Parathyroid adenoma (tissue), 2 donors: ENCODE data around the gene SLC35A1.

Experiments used
- H2AFZ ChIP-seq: fragments of 300-600 bp; sonication (generic); one replicate; pipeline ENCODE4 v1.7.0; 2017; ENCODE audit warnings: antibody characterized with exemption, mild to moderate bottlenecking
- H3K27ac ChIP-seq: fragments of 300-600 bp; sonication (generic); one replicate; pipeline ENCODE4 v1.7.0; 2017
- H3K27me3 ChIP-seq: fragments of 300-600 bp; sonication (generic); one replicate; pipeline ENCODE4 v1.7.0; 2017; ENCODE audit warnings: low read length; ENCODE audit not compliant: control insufficient read depth, insufficient read depth
- H3K36me3 ChIP-seq: fragments of 300-600 bp; sonication (generic); one replicate; pipeline ENCODE4 v1.7.0; 2017; ENCODE audit warnings: low read length; ENCODE audit not compliant: control insufficient read depth, insufficient read depth
- H3K4me1 ChIP-seq: fragments of 300-600 bp; sonication (generic); one replicate; pipeline ENCODE4 v1.7.0; 2017; ENCODE audit warnings: control low read depth
- H3K4me2 ChIP-seq: fragments of 300-600 bp; sonication (generic); one replicate; pipeline ENCODE4 v1.7.0; 2017; ENCODE audit warnings: low read length
- H3K4me3 ChIP-seq: fragments of 300-600 bp; sonication (generic); one replicate; pipeline ENCODE4 v1.7.0; 2017; ENCODE audit warnings: low read depth, low read length
- H3K79me2 ChIP-seq: fragments of 300-600 bp; sonication (generic); one replicate; pipeline ENCODE4 v1.7.0; 2017; ENCODE audit warnings: control low read depth
- H3K9ac ChIP-seq: fragments of 300-600 bp; sonication (generic); one replicate; pipeline ENCODE4 v1.7.0; 2017; ENCODE audit warnings: mild to moderate bottlenecking
- H3K9me3 ChIP-seq: fragments of 300-600 bp; sonication (generic); one replicate; pipeline ENCODE4 v1.7.0; 2017; ENCODE audit warnings: low read length; ENCODE audit not compliant: control insufficient read depth
- CTCF ChIP-seq: fragments of 300-600 bp; sonication (generic); IDR thresholded peaks from one replicate; pipeline ENCODE4 v1.7.0; 2017; ENCODE audit warnings: antibody characterized with exemption, mild to moderate bottlenecking
- donor health status: primary hyperparathyroidism.

SLC35A1 gene

GRCh38 chr6:87543696-87544473 is 71.1 kb downstream of the SLC35A1 start:
- Histone ChIP-seq H3K36me3 (no peaks in the 10 kb centered on the region), H3K4me3 (no peak overlapping the region), H3K27me3 (no peaks in the 10 kb centered on the region), H2AFZ (no peak overlapping the region), H3K4me1 (no peaks in the 10 kb centered on the region), H3K4me2 (no peak overlapping the region), H3K9me3 (no peaks in the 10 kb centered on the region), H3K9ac (no peak overlapping the region), H3K79me2 (no peaks in the 10 kb centered on the region), H3K27ac (no peak overlapping the region)
- TF ChIP-seq CTCF = no peak

- Histone ChIP-seq H3K79me2 (no peaks in the 10 kb centered on the region), H3K36me3 (no peaks in the 10 kb centered on the region)
These were observed 71.6 kb downstream of the SLC35A1 start for GRCh38 chr6:87544474-87544735.

GRCh38 chr6:87551799-87552198 is 79.0 kb downstream of the SLC35A1 start:
- Histone ChIP-seq H3K4me2 (no peak overlapping the region), H3K9me3 (no peaks in the 10 kb centered on the region), H3K36me3 (no peaks in the 10 kb centered on the region), H3K4me3 (no peak overlapping the region), H2AFZ (no peak overlapping the region), H3K79me2 (no peaks in the 10 kb centered on the region), H3K4me1 (no peaks in the 10 kb centered on the region), H3K9ac (no peak overlapping the region), H3K27me3 (no peaks in the 10 kb centered on the region), H3K27ac (no peak overlapping the region)
- no peak for TF ChIP-seq CTCF

More at GRCh38 chr6:87544474-87544735, 71.6 kb downstream of the SLC35A1 start:
- no peak overlapping the region for H3K27ac ChIP-seq
- no peak overlapping the region for H3K4me2 ChIP-seq
- no peak for TF ChIP-seq CTCF
- H3K4me3 ChIP-seq = no peak overlapping the region
- no peaks in the 10 kb centered on the region for H3K27me3 ChIP-seq
- H3K9me3 ChIP-seq = no peaks in the 10 kb centered on the region
- H3K9ac ChIP-seq = no peak overlapping the region
- no peaks in the 10 kb centered on the region for H3K4me1 ChIP-seq
- no peak overlapping the region for H2AFZ ChIP-seq

GRCh38 chr6:87553159-87553765 is 80.5 kb downstream of the SLC35A1 start:
- no peaks in the 10 kb centered on the region for H3K36me3 ChIP-seq
- no peak overlapping the region for H3K4me2 ChIP-seq
- no peak overlapping the region for H3K9ac ChIP-seq
- H2AFZ ChIP-seq = no peak overlapping the region
- H3K27ac ChIP-seq = no peak overlapping the region
- H3K27me3 ChIP-seq = no peaks in the 10 kb centered on the region
- no peaks in the 10 kb centered on the region for H3K9me3 ChIP-seq
- H3K4me3 ChIP-seq = no peak overlapping the region
- no peaks in the 10 kb centered on the region for H3K4me1 ChIP-seq
- TF ChIP-seq CTCF = no peak
- H3K79me2 ChIP-seq = no peaks in the 10 kb centered on the region

GRCh38 chr6:87555506-87555905 is 82.7 kb downstream of the SLC35A1 start:
- Histone ChIP-seq H3K27me3 (no peaks in the 10 kb centered on the region), H3K4me3 (no peak overlapping the region), H3K79me2 (no peaks in the 10 kb centered on the region), H3K9ac (no peak overlapping the region), H3K4me1 (no peaks in the 10 kb centered on the region), H3K4me2 (no peak overlapping the region), H3K9me3 (no peaks in the 10 kb centered on the region), H2AFZ (no peak overlapping the region), H3K27ac (no peak overlapping the region), H3K36me3 (no peaks in the 10 kb centered on the region)
- no peak for TF ChIP-seq CTCF
